DND-41 (cell line): Measurements from ENCODE around the gene ARHGDIB.

Experiments used
- EZH2 ChIP-seq: IDR thresholded peaks from 3 replicates; pipeline ENCODE4 v1.6.1; 2012; ENCODE audit warnings: borderline replicate concordance, low read depth, mild to moderate bottlenecking, moderate library complexity, low read length, inconsistent platforms; ENCODE audit not compliant: severe bottlenecking
- TF ChIP-seq, protein P1 (sequence below): IDR thresholded peaks from 2 replicates; pipeline ENCODE4 v1.5.1; 2012; ENCODE audit warnings: borderline replicate concordance, low read length, moderate library complexity, mild to moderate bottlenecking; ENCODE audit not compliant: poor library complexity, severe bottlenecking; ENCODE audit errors: extremely low read depth

DNA sequence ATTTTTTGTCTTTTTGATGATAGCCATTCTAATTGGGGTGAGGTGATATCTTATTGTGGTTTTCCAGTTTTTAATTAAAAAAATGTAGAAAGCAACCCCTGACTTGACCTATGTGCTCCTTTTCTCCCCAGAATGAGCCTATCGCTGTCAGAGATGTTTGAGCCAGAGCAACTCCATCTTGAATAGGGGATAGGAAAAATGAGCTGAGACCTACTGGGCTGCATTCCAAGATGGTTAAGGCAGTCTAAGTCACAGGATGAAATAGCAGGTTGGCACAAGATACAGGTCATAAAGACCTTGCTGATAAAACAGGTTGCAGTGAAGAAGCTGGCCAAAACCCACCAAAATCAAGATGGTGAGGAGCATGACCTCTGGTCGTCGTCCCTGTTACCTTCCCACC lies 36.9 kb downstream of the ARHGDIB start:
- TF ChIP-seq, protein P1, sequence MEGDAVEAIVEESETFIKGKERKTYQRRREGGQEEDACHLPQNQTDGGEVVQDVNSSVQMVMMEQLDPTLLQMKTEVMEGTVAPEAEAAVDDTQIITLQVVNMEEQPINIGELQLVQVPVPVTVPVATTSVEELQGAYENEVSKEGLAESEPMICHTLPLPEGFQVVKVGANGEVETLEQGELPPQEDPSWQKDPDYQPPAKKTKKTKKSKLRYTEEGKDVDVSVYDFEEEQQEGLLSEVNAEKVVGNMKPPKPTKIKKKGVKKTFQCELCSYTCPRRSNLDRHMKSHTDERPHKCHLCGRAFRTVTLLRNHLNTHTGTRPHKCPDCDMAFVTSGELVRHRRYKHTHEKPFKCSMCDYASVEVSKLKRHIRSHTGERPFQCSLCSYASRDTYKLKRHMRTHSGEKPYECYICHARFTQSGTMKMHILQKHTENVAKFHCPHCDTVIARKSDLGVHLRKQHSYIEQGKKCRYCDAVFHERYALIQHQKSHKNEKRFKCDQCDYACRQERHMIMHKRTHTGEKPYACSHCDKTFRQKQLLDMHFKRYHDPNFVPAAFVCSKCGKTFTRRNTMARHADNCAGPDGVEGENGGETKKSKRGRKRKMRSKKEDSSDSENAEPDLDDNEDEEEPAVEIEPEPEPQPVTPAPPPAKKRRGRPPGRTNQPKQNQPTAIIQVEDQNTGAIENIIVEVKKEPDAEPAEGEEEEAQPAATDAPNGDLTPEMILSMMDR: no peak
- no peak for TF ChIP-seq EZH2
